ENCODE results near the gene CFAP251. TPM values are rescaled to one million over a fixed set of nuclear protein-coding genes. Genes with fewer than 3 reads are reported as not detected.
A peak's percentile ranks its signal among the peaks of the same experiment; 100 is the strongest.

Gene CFAP251
- total and polyA plus RNA-seq, 8 donors, result 0.29 to 2.8 (median 1.2) TPM; not detected in 2

GRCh38 chr12:121947981-121948380, 29.6 kb downstream of the CFAP251 start:
- H3K36me3 ChIP-seq, result peaks cover 0 to 5% (median 0%) of the 10 kb centered on the region in 4 donors
- no peaks in the 10 kb centered on the region for H3K9me3 ChIP-seq
- intact Hi-C loops (cut with DNase I; ENCODE audit: low total_unique reads), result no loop called here
- no peaks in the 10 kb centered on the region for H3K27me3 ChIP-seq
- TF ChIP-seq POLR2A (IDR thresholded peaks at IDR 0.05) (no peak), CTCF (IDR thresholded peaks at IDR 0.05) (no peak)
- H3K27ac ChIP-seq, result no peak overlapping the region
- 46 to 64% (median 53%) methylated on average over 2 of the region's 2 CpGs for WGBS, 5 donors
- H3K4me1 ChIP-seq, result no peaks in the 10 kb centered on the region
- H3K4me3 ChIP-seq, result no peak overlapping the region
- DNase-seq, result no peak

- 68 to 77% (median 71%) methylated on average over 4 of the region's 4 CpGs for WGBS, 5 donors
- intact Hi-C loops (cut with DNase I; ENCODE audit: low total_unique reads), result no loop called here
- no peak overlapping the region for H3K27ac ChIP-seq
- H3K9me3 ChIP-seq, result no peaks in the 10 kb centered on the region
- no peaks in the 10 kb centered on the region for H3K27me3 ChIP-seq
- no peaks in the 10 kb centered on the region for H3K4me1 ChIP-seq
- H3K4me3 ChIP-seq, result no peak overlapping the region
- peak in 1 of 2 donors; percentile 23 for DNase-seq
- no peaks in the 10 kb centered on the region for H3K36me3 ChIP-seq
- TF ChIP-seq CTCF (IDR thresholded peaks at IDR 0.05) (no peak), POLR2AphosphoS5 (IDR thresholded peaks at IDR 0.05) (no peak), POLR2A (IDR thresholded peaks at IDR 0.05) (no peak), EP300 (IDR thresholded peaks at IDR 0.05) (no peak)
Observed at GRCh38 chr12:121949648-121950397, 31.4 kb downstream of the CFAP251 start.

GRCh38 chr12:121953117-121953692, 34.8 kb downstream of the CFAP251 start:
- no peak overlapping the region for H3K4me3 ChIP-seq
- H3K36me3 ChIP-seq, result no peaks in the 10 kb centered on the region
- intact Hi-C loops (cut with DNase I; ENCODE audit: low total_unique reads), result no loop called here
- no peak for TF ChIP-seq POLR2A (IDR thresholded peaks at IDR 0.05)
- no peaks in the 10 kb centered on the region for H3K9me3 ChIP-seq
- H3K4me1 ChIP-seq, result no peaks in the 10 kb centered on the region
- no peak for DNase-seq
- H3K27ac ChIP-seq, result no peak overlapping the region
- H3K27me3 ChIP-seq, result no peaks in the 10 kb centered on the region
- 67 to 84% (median 81%) methylated on average over 4 of the region's 4 CpGs for WGBS, 5 donors

- Histone ChIP-seq H3K9me3 (no peaks in the 10 kb centered on the region), H3K4me3 (no peak overlapping the region), H3K36me3 (no peaks in the 10 kb centered on the region), H3K4me1 (no peaks in the 10 kb centered on the region), H3K27me3 (no peaks in the 10 kb centered on the region), H3K27ac (no peak overlapping the region)
- DNase-seq, result peak in 1 of 2 donors; percentile 34
- no peak for TF ChIP-seq POLR2AphosphoS5 (IDR thresholded peaks at IDR 0.05)
- no peak for TF ChIP-seq POLR2A (IDR thresholded peaks at IDR 0.05)
- TF ChIP-seq CTCF (IDR thresholded peaks at IDR 0.05), result no peak
- no peak for TF ChIP-seq EP300 (IDR thresholded peaks at IDR 0.05)
- intact Hi-C loops (cut with DNase I; ENCODE audit: low total_unique reads), result no loop called here
- 23 to 45% (median 31%) methylated on average over 3 of the region's 3 CpGs for WGBS, 5 donors
Observed at GRCh38 chr12:121953695-121954094, 35.3 kb downstream of the CFAP251 start.

All from stomach (tissue), 9 donors.